SK-N-SH (cell line): ENCODE results near the gene SCN4B. TPM values are rescaled to one million over a fixed set of nuclear protein-coding genes. Genes with fewer than 3 reads are reported as not detected.

Source experiments
- CTCF ChIA-PET: fragments of 300-600, 350-600 bp; formaldehyde crosslinking; extraction: SDS; loops from one replicate; lab custom pipeline; 2021; lab: Yijun Ruan, JAX
- POLR2A ChIA-PET: fragments of 350-600 bp; sonication (Branson Sonifier 250); formaldehyde crosslinking; extraction: SDS; loops from one replicate; lab custom pipeline; 2020; ENCODE audit warnings: antibody characterized with exemption, inconsistent platforms; lab: Yijun Ruan, JAX
- DNase-seq: peaks from one replicate; pipeline ENCODE4 v3.0.0; 2012
- H2AFZ ChIP-seq: fragments of 200-600 bp; sonication (generic); 2 replicates; pipeline ENCODE4 v1.8.1; 2016; ENCODE audit warnings: antibody characterized with exemption, mild to moderate bottlenecking, low read depth
- H3F3A ChIP-seq: fragments of 200-600 bp; sonication (generic); replicated peaks from 2 replicates; pipeline ENCODE3; 2016; ENCODE audit warnings: antibody characterized with exemption, mild to moderate bottlenecking; ENCODE audit not compliant: insufficient read depth
- H3K27ac ChIP-seq, 2 experiments: fragments of 200-500 bp in 1 of 2; fragments of 200-600 bp in 1 of 2; sonication (Bioruptor generic) in 1 of 2; sonication (generic), shearing (Covaris generic) in 1 of 2; 2 replicates each; pipeline versions ENCODE4 v1.5.1 to v1.6.1; 2014 to 2016; ENCODE audit warnings: low read depth in 2 of 2, inconsistent platforms in 1 of 2, low read length in 1 of 2, mild to moderate bottlenecking in 1 of 2, mixed read lengths in 1 of 2
- H3K27me3 ChIP-seq: fragments of 200-600 bp; sonication (generic), shearing (Covaris generic); 2 replicates; pipeline ENCODE4 v1.6.1; 2016; ENCODE audit warnings: mixed run types; ENCODE audit not compliant: insufficient read depth
- H3K36me3 ChIP-seq, 2 experiments: fragments of 200-500 bp in 1 of 2; fragments of 200-600 bp in 1 of 2; sonication (Bioruptor generic) in 1 of 2; sonication (generic) in 1 of 2; replicated peaks in 1 of 2; 2 replicates each; pipeline versions ENCODE3 to v1.5.1; 2014 to 2016; ENCODE audit warnings: low read length in 1 of 2, mild to moderate bottlenecking in 1 of 2; ENCODE audit not compliant: insufficient read depth in 2 of 2, control insufficient read depth in 1 of 2
- H3K4me1 ChIP-seq, 2 experiments: fragments of 200-500 bp in 1 of 2; fragments of 200-600 bp in 1 of 2; sonication (Bioruptor generic) in 1 of 2; sonication (generic), shearing (Covaris generic) in 1 of 2; 2 replicates each; pipeline versions ENCODE4 v1.5.1 to v1.6.1; 2014 to 2016; ENCODE audit warnings: low read depth in 1 of 2, low read length in 1 of 2, mixed run types in 1 of 2; ENCODE audit not compliant: insufficient read depth in 2 of 2, control insufficient read depth in 1 of 2
- H3K4me2 ChIP-seq: fragments of 200-600 bp; sonication (generic), shearing (Covaris generic); 2 replicates; pipeline ENCODE4 v1.6.1; 2017; ENCODE audit warnings: mixed run types
- H3K4me3 ChIP-seq, 2 experiments: fragments of 200-500 bp in 1 of 2; fragments of 200-600 bp in 1 of 2; sonication (Bioruptor generic) in 1 of 2; sonication (generic), shearing (Covaris generic) in 1 of 2; 2 replicates each; pipeline versions ENCODE4 v1.5.1 to v1.8.1; 2014 to 2016; ENCODE audit warnings: low read depth in 2 of 2, inconsistent platforms in 1 of 2, low read length in 1 of 2, mild to moderate bottlenecking in 1 of 2, mixed read lengths in 1 of 2, moderate library complexity in 1 of 2
- H3K79me2 ChIP-seq: fragments of 200-600 bp; sonication (generic); 2 replicates; pipeline ENCODE4 v1.8.1; 2017; ENCODE audit warnings: mild to moderate bottlenecking; ENCODE audit not compliant: insufficient read depth
- H3K9ac ChIP-seq: fragments of 200-600 bp; sonication (generic); 2 replicates; pipeline ENCODE4 v1.6.1; 2017; ENCODE audit warnings: mixed run types
- H3K9me2 ChIP-seq: fragments of 200-600 bp; sonication (generic); 2 replicates; pipeline ENCODE4 v1.6.1; 2017; ENCODE audit warnings: mixed run types
- H3K9me3 ChIP-seq: fragments of 200-600 bp; sonication (generic); 2 replicates; pipeline ENCODE4 v1.6.1; 2017; ENCODE audit warnings: mixed run types, mild to moderate bottlenecking, moderate library complexity
- H4K20me1 ChIP-seq: fragments of 200-600 bp; sonication (generic); 2 replicates; pipeline ENCODE4 v1.6.1; 2017; ENCODE audit warnings: mild to moderate bottlenecking, mixed run types; ENCODE audit not compliant: insufficient read depth
- FOSL2 ChIP-seq: IDR thresholded peaks from 2 replicates; pipeline ENCODE4 v1.4.0; 2012; ENCODE audit warnings: low read depth, mild to moderate bottlenecking, moderate library complexity, borderline replicate concordance
- GABPA ChIP-seq: IDR thresholded peaks from 2 replicates; pipeline ENCODE4 v1.4.0; 2012; ENCODE audit warnings: low read depth, mild to moderate bottlenecking
- JUND ChIP-seq: IDR thresholded peaks from 2 replicates; pipeline ENCODE4 v1.4.0; 2012
- MXI1 ChIP-seq: IDR thresholded peaks from 2 replicates; pipeline ENCODE4 v1.6.1; 2012; ENCODE audit warnings: mild to moderate bottlenecking, low read depth, low read length, improper control_type of control experiment
- NFIC ChIP-seq: IDR thresholded peaks from 2 replicates; pipeline ENCODE4 v1.4.0; 2012; ENCODE audit warnings: borderline replicate concordance
- REST ChIP-seq: IDR thresholded peaks from 2 replicates; pipeline ENCODE4 v1.6.1; 2012; ENCODE audit warnings: mild to moderate bottlenecking, low read depth, low read length, moderate library complexity
- TAF1 ChIP-seq: IDR thresholded peaks from 2 replicates; pipeline ENCODE4 v1.6.1; 2012; ENCODE audit warnings: low read depth, mild to moderate bottlenecking, low read length, moderate library complexity, borderline replicate concordance
- TCF12 ChIP-seq: IDR thresholded peaks from 2 replicates; pipeline ENCODE4 v1.4.0; 2012
- TEAD4 ChIP-seq: IDR thresholded peaks from 2 replicates; pipeline ENCODE4 v1.4.0; 2012; ENCODE audit warnings: mild to moderate bottlenecking, borderline replicate concordance; ENCODE audit not compliant: insufficient read depth
- WGBS: methylation state at CpG from one replicate; pipeline ENCODE4 v1.1.6; 2017; ENCODE audit warnings: low lambda C conversion rate; 5-methylcytosine and 5-hydroxymethylcytosine counted together
- polyA plus RNA-seq, 3 experiments: library from polyadenylated mRNA; depleted of rRNA; stranded (reverse); fragments of >200 nt; gene quantifications; 2 replicates each; pipeline ENCODE4 v1.2.3, GENCODE V29; 2012
- TF ChIP-seq, protein P1 (sequence below): fragments of 200-600 bp; sonication (generic); IDR thresholded peaks from 2 replicates; pipeline ENCODE4 v1.6.1; 2017; ENCODE audit warnings: antibody characterized with exemption, mild to moderate bottlenecking, moderate library complexity
- TF ChIP-seq, protein P2 (sequence below): IDR thresholded peaks from 2 replicates; pipeline ENCODE4 v1.4.0; 2012; ENCODE audit warnings: low read depth

Gene SCN4B
- polyA plus RNA-seq, 1 of the 3 experiments (the other 2 are of a cell fraction) = 1.2 TPM

DNA sequence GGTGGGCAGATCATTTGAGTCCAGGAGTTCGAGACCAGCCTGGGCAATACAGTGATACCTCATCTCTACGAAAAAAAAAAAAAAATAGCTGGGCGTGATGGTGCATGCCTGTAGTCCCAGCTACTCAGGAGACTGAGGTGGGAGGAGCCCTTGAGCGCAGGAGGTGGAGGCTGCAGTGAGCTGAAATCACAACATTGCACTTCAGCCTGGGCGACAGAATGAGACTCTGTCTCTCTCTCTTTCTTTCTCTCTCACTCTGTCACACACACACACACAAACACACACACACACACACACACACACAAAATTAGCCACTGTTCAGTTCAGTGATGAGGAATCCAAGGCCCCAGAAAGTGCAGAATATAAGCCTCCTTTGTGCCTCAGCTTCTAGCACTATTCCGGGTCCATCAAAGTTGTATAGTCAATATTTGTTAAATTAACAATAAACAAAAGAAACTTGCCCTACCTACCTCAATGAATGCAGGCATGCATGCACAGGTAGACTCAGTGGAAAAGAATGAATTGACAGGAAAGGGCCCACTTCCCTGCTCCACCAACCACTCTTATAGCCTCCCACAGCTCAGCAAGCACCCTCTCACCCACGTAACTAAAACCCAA is 62.0 kb downstream of the SCN4B start:
- POLR2A ChIA-PET = no interaction called here
- Histone ChIP-seq H3K9me2 (no peaks in the 10 kb centered on the region), H3K4me3 (no peak overlapping the region), H2AFZ (no peak overlapping the region), H3K27ac (no peak overlapping the region), H3K36me3 (no peaks in the 10 kb centered on the region), H3F3A (no peaks in the 10 kb centered on the region), H3K9ac (no peak overlapping the region), H3K79me2 (no peaks in the 10 kb centered on the region), H3K9me3 (no peaks in the 10 kb centered on the region), H4K20me1 (no peaks in the 10 kb centered on the region), H3K27me3 (peaks cover 9% of the 10 kb centered on the region; the same call in 1 of the 2 replicates), H3K4me1 (no peaks in the 10 kb centered on the region)
- no peak for DNase-seq
- CTCF ChIA-PET = interaction anchor here (1.5 kb wide), 1 partner anchor 80 kb away, joined by 4 read pairs; no protein-coding TSS in a partner anchor
- 57% methylated on average over 7 of the region's 7 CpGs for WGBS
- TF ChIP-seq NFIC (no peak), GABPA (no peak), REST (no peak)
- TF ChIP-seq, protein P1, sequence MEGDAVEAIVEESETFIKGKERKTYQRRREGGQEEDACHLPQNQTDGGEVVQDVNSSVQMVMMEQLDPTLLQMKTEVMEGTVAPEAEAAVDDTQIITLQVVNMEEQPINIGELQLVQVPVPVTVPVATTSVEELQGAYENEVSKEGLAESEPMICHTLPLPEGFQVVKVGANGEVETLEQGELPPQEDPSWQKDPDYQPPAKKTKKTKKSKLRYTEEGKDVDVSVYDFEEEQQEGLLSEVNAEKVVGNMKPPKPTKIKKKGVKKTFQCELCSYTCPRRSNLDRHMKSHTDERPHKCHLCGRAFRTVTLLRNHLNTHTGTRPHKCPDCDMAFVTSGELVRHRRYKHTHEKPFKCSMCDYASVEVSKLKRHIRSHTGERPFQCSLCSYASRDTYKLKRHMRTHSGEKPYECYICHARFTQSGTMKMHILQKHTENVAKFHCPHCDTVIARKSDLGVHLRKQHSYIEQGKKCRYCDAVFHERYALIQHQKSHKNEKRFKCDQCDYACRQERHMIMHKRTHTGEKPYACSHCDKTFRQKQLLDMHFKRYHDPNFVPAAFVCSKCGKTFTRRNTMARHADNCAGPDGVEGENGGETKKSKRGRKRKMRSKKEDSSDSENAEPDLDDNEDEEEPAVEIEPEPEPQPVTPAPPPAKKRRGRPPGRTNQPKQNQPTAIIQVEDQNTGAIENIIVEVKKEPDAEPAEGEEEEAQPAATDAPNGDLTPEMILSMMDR = no peak
- TF ChIP-seq, all 33 proteins: peak for 0
- no peak overlapping the region for H3K4me2 ChIP-seq

- Histone ChIP-seq H3K36me3 (no peaks in the 10 kb centered on the region), H3K9me3 (no peaks in the 10 kb centered on the region), H4K20me1 (no peaks in the 10 kb centered on the region)
- POLR2A ChIA-PET = no interaction called here
- no peak for TF ChIP-seq MXI1
- TF ChIP-seq TAF1 = no peak
- TF ChIP-seq TEAD4 = no peak
- TF ChIP-seq TCF12 = no peak
- no peak for TF ChIP-seq JUND
- TF ChIP-seq, protein P2, sequence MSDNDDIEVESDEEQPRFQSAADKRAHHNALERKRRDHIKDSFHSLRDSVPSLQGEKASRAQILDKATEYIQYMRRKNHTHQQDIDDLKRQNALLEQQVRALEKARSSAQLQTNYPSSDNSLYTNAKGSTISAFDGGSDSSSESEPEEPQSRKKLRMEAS = no peak
- no peak for TF ChIP-seq FOSL2
- TF ChIP-seq, all 33 proteins: peak for 0
- CTCF ChIA-PET = interaction anchor here (1.3 to 2.3 kb wide), 2 partner anchors 8 to 35 kb away, joined by 3 to 6 read pairs; no protein-coding TSS in a partner anchor
- no peaks in the 10 kb centered on the region for H3F3A ChIP-seq
- H3K27ac ChIP-seq = no peak overlapping the region
- WGBS = 39% methylated on average over 4 of the region's 4 CpGs
- no peak overlapping the region for H2AFZ ChIP-seq
- H3K9me2 ChIP-seq = no peaks in the 10 kb centered on the region
- no peak overlapping the region for H3K4me3 ChIP-seq
- no peaks in the 10 kb centered on the region for H3K79me2 ChIP-seq
- DNase-seq = no peak
- no peak overlapping the region for H3K4me2 ChIP-seq
- no peak overlapping the region for H3K9ac ChIP-seq
- no peaks in the 10 kb centered on the region for H3K4me1 ChIP-seq
- H3K27me3 ChIP-seq = peaks cover 6% of the 10 kb centered on the region; the same call in 1 of the 2 replicates
Observed at GRCh38 chr11:118088531-118088930, 64.1 kb downstream of the SCN4B start.
